Measurements from ENCODE around the gene KLF13.

- TF ChIP-seq CTCF (IDR thresholded peaks at IDR 0.05) (no peak), EZH2 (IDR thresholded peaks at IDR 0.05; ENCODE audit: borderline replicate concordance, insufficient read depth, low read depth, low read length, poor library complexity, severe bottlenecking) (no peak)
These were observed 21.6 kb downstream of the KLF13 start for GRCh38 chr15:31347981-31348803.

Measured in B cell (primary cell).